HCT116 (cell line): ENCODE data around the gene SORL1. TPM values are rescaled to one million over a fixed set of nuclear protein-coding genes. Genes with fewer than 3 reads are reported as not detected.

Experiments
- ATAC-seq: fragments of 200-7000 bp; cut with Tn5 transposase; 2 replicates; pipeline ENCODE4 v1.9.1; 2020; ENCODE audit warnings: mild to moderate bottlenecking, moderate library complexity
- BruUV-seq: library from RNA; stranded (reverse); fragments of 400-500 nt; replicated peaks from 2 replicates; lab custom pipeline; 2021; lab: Mats Ljungman, UMichigan
- CTCF ChIA-PET: fragments of 300-600 bp; sonication (Branson Sonifier 250); formaldehyde crosslinking; loops from one replicate; lab custom pipeline; 2021; ENCODE audit warnings: antibody characterized with exemption; lab: Charles Lee
- POLR2A ChIA-PET: fragments of 300-600, 350-600 bp; sonication (Branson Sonifier 250); formaldehyde crosslinking; loops from one replicate; lab custom pipeline; 2021; ENCODE audit warnings: antibody characterized with exemption; lab: Charles Lee
- RAD21 ChIA-PET, 2 experiments: fragments of 300-600 bp; sonication (Branson Sonifier 250); formaldehyde crosslinking; loops; one replicate each; lab custom pipeline; 2023; ENCODE audit warnings: low total read pairs in 2 of 2; ENCODE audit not compliant: uncharacterized antibody in 2 of 2, unreplicated experiment in 2 of 2, low non-redundant PET in 1 of 2; lab: Charles Lee
- DNase-seq: peaks from one replicate; pipeline ENCODE4 v3.0.0-alpha.2; 2010; ENCODE audit warnings: low read depth, low spot score
- H2AFZ ChIP-seq: fragments of 200-600 bp; shearing (Covaris generic), sonication (generic); 2 replicates; pipeline ENCODE4 v1.6.1; 2017; ENCODE audit warnings: low read depth, mixed run types, mixed read lengths, antibody characterized with exemption, low read length; ENCODE audit not compliant: poor library complexity, severe bottlenecking
- H3K27ac ChIP-seq: 2 replicates; pipeline ENCODE4 v1.5.1; 2012; ENCODE audit warnings: low read depth, low read length
- H3K27me3 ChIP-seq: fragments of 200-600 bp; sonication (generic); 2 replicates; pipeline ENCODE4 v1.6.1; 2016; ENCODE audit warnings: mixed run types, low read length, mixed read lengths; ENCODE audit not compliant: insufficient read depth
- H3K36me3 ChIP-seq, 2 experiments: fragments of 200-500 bp in 1 of 2; fragments of 200-600 bp in 1 of 2; sonication (Bioruptor generic) in 1 of 2; sonication (generic) in 1 of 2; 2 replicates each; pipeline versions ENCODE4 v1.5.1 to v1.6.1; 2014 to 2016; ENCODE audit warnings: low read length in 2 of 2, inconsistent platforms in 1 of 2, mixed read lengths in 1 of 2, mixed run types in 1 of 2; ENCODE audit not compliant: insufficient read depth in 2 of 2, control insufficient read depth in 1 of 2
- H3K4me1 ChIP-seq, 2 experiments: fragments of 200-600 bp in 1 of 2; sonication (generic) in 1 of 2; 2 replicates each; pipeline versions ENCODE4 v1.5.1 to v1.6.1; 2012 to 2017; ENCODE audit warnings: low read length in 2 of 2, inconsistent platforms in 1 of 2, mild to moderate bottlenecking in 1 of 2, mixed read lengths in 1 of 2, mixed run types in 1 of 2, moderate library complexity in 1 of 2; ENCODE audit not compliant: insufficient read depth in 2 of 2, control insufficient read depth in 1 of 2
- H3K4me2 ChIP-seq: fragments of 200-600 bp; sonication (generic); 2 replicates; pipeline ENCODE4 v1.6.1; 2017; ENCODE audit warnings: mixed run types, low read length, mixed read lengths
- H3K4me3 ChIP-seq, 2 experiments: fragments of 200-600 bp in 1 of 2; sonication (generic) in 1 of 2; replicated peaks in 1 of 2; 2 replicates each; pipeline ENCODE4 v1.5.1; 2011 to 2016; ENCODE audit warnings: low read length in 2 of 2, control low read depth in 1 of 2, low read depth in 1 of 2, mild to moderate bottlenecking in 1 of 2, mixed read lengths in 1 of 2, mixed run types in 1 of 2
- H3K79me2 ChIP-seq: fragments of 200-600 bp; sonication (generic); 2 replicates; pipeline ENCODE4 v1.6.1; 2017; ENCODE audit warnings: mild to moderate bottlenecking, mixed run types, low read length, moderate library complexity, mixed read lengths; ENCODE audit not compliant: insufficient read depth
- H3K9ac ChIP-seq: fragments of 200-600 bp; sonication (generic); 2 replicates; pipeline ENCODE4 v1.6.1; 2016; ENCODE audit warnings: low read length, mixed read lengths
- H3K9me2 ChIP-seq: fragments of 200-600 bp; sonication (generic), shearing (Covaris generic); 2 replicates; pipeline ENCODE4 v1.6.1; 2017; ENCODE audit warnings: mixed run types, mild to moderate bottlenecking, moderate library complexity; ENCODE audit not compliant: insufficient read depth
- H3K9me3 ChIP-seq, 2 experiments: fragments of 200-500 bp in 1 of 2; fragments of 200-600 bp in 1 of 2; sonication (Bioruptor generic) in 1 of 2; sonication (generic) in 1 of 2; 2 replicates each; pipeline ENCODE4 v1.6.1; 2014 to 2017; ENCODE audit warnings: low read length in 2 of 2, mixed read lengths in 2 of 2, inconsistent platforms in 1 of 2, low read depth in 1 of 2, mild to moderate bottlenecking in 1 of 2, mixed run types in 1 of 2, moderate library complexity in 1 of 2; ENCODE audit not compliant: control insufficient read depth in 1 of 2, insufficient read depth in 1 of 2
- H4K20me1 ChIP-seq: fragments of 200-600 bp; sonication (generic), shearing (Covaris generic); 2 replicates; pipeline ENCODE4 v1.6.1; 2017; ENCODE audit warnings: mixed run types, mild to moderate bottlenecking, moderate library complexity; ENCODE audit not compliant: insufficient read depth
- CBX3 ChIP-seq: IDR thresholded peaks from 2 replicates; pipeline ENCODE4 v1.6.1; 2012; ENCODE audit warnings: low read depth
- CEBPB ChIP-seq: IDR thresholded peaks from 2 replicates; pipeline ENCODE4 v1.6.1; 2012; ENCODE audit warnings: low read depth
- EGR1 ChIP-seq: IDR thresholded peaks from 2 replicates; pipeline ENCODE4 v1.6.1; 2012; ENCODE audit warnings: low read depth
- ELF1 ChIP-seq: IDR thresholded peaks from 2 replicates; pipeline ENCODE4 v1.6.1; 2012; ENCODE audit warnings: low read depth, borderline replicate concordance
- POLR2AphosphoS5 ChIP-seq: IDR thresholded peaks from 2 replicates; pipeline ENCODE4 v1.6.1; 2011; ENCODE audit warnings: mild to moderate bottlenecking, low read depth, low read length, moderate library complexity
- RAD21 ChIP-seq: IDR thresholded peaks from 2 replicates; pipeline ENCODE4 v1.6.1; 2012; ENCODE audit warnings: low read depth, mild to moderate bottlenecking
- SIN3A ChIP-seq: IDR thresholded peaks from 2 replicates; pipeline ENCODE4 v1.6.1; 2012; ENCODE audit warnings: low read depth
- SP1 ChIP-seq: IDR thresholded peaks from 2 replicates; pipeline ENCODE4 v1.6.1; 2012; ENCODE audit warnings: low read depth
- SRF ChIP-seq: IDR thresholded peaks from 2 replicates; pipeline ENCODE4 v1.6.1; 2012; ENCODE audit warnings: low read depth
- TCF7L2 ChIP-seq: IDR thresholded peaks from 2 replicates; pipeline ENCODE4 v1.7.0; 2011; ENCODE audit warnings: borderline replicate concordance, inconsistent platforms; ENCODE audit not compliant: insufficient read depth, insufficient read length; ENCODE audit errors: extremely low read depth
- YY1 ChIP-seq: IDR thresholded peaks from 2 replicates; pipeline ENCODE4 v1.6.1; 2011; ENCODE audit warnings: low read length, low read depth, moderate library complexity, mild to moderate bottlenecking; ENCODE audit not compliant: insufficient replicate concordance; ENCODE audit errors: extremely low read depth
- ZNF274 ChIP-seq: fragments of 200-500 bp; sonication (Bioruptor generic); IDR thresholded peaks from 2 replicates; pipeline ENCODE4 v1.6.1; 2014; ENCODE audit warnings: mild to moderate bottlenecking, low read depth, low read length, inconsistent platforms
- intact Hi-C: fragments of 100-400 bp; cut with micrococcal nuclease; formaldehyde crosslinking; loops from 2 replicates; pipeline ENCODE4 v1.10.0; 2022
- total RNA-seq: library from RNA; stranded (reverse); gene quantifications from one replicate; pipeline ENCODE4 v1.2.1, GENCODE V29; 2021; ENCODE audit not compliant: unreplicated experiment
- TF ChIP-seq, protein P1 (sequence below): IDR thresholded peaks from 2 replicates; pipeline ENCODE4 v1.6.1; 2012
- TF ChIP-seq, protein P2 (sequence below), 3 experiments: fragments of 200-600 bp in 1 of 3; sonication (generic) in 1 of 3; IDR thresholded peaks in 2 of 3; conservative IDR thresholded peaks in 1 of 3; 2 replicates each; pipeline ENCODE4 v1.5.1; 2012 to 2017; ENCODE audit warnings: low read depth in 2 of 3, low read length in 2 of 3, antibody characterized with exemption in 1 of 3, borderline replicate concordance in 1 of 3, control low read depth in 1 of 3, mild to moderate bottlenecking in 1 of 3, mixed read lengths in 1 of 3, mixed run types in 1 of 3, moderate library complexity in 1 of 3; ENCODE audit not compliant: insufficient read depth in 1 of 3
- TF ChIP-seq, protein P3 (sequence below): IDR thresholded peaks from 2 replicates; pipeline ENCODE4 v1.6.1; 2011; ENCODE audit warnings: mild to moderate bottlenecking, low read length, moderate library complexity; ENCODE audit not compliant: insufficient replicate concordance; ENCODE audit errors: extremely low read depth
- TF ChIP-seq, protein P4 (sequence below): IDR thresholded peaks from 2 replicates; pipeline ENCODE4 v1.6.1; 2012

SORL1 gene
- total RNA-seq, 1 experiment from 2014 or later = 17.4 TPM

DNA sequence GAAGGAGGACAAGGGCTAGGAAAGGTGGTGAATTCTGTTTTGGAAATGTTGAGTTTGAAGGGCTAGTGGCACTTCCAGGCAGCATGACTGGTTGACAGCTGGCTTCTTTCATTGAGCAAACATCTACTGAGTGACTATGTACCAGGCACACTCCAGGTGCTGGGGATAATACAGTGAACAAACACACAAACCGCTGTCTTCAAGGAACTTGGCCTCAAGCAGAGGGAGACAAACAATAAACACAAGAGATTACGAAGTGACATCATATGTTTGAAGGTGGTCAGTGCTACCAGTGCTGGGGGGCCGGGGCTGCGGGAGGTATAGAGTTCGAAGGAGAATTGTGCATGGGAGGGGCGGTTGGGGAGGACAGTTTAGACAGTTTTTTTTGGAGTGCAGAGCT lies 197.7 kb downstream of the SORL1 start (continued):
- TF ChIP-seq, protein P1, sequence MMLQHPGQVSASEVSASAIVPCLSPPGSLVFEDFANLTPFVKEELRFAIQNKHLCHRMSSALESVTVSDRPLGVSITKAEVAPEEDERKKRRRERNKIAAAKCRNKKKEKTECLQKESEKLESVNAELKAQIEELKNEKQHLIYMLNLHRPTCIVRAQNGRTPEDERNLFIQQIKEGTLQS = no peak
- TF ChIP-seq, all 23 proteins: peak for 0

DNA sequence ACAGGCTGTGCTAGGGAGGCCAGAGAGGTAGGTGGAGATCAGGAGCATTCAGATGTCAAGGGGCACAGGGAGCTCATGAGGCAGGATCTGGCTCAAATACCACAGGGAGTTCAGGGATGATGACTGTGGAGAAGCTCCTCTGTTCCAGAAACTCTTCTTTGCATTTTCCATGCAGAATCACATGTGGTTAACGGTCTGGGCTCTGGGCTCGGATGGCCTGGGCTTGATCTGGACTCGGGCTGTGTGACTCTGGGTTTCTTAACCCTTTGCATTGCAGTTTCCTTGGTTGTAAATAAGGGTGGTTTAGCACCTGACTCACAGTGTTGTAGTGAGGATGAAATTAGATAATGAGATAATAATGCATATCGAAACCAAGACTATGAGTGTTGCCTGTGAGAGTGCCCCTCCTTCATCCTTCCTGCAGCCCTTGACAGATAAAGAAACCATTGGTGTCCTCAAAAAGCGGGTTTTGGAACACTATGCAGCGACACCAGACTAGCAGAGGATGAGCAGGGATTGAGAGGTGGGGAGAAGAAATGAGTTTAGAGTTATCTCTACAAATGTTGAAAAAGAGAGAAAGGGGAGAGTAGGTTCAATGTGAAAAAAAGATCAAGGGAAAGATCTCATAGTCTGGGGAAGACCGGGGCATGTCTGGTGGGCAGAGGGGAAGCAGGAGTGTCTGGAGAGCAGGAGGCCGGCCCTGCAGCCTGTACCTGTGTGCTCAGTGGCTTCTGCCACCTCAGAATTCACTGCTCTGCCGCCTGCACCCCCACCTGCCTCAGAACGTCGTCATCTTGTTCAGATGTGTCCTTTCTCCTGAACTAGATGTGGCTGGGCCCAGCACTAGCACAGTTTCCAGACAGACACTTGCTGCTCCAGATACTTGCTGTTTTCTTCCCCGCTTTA lies 198.5 kb downstream of the SORL1 start:
- Histone ChIP-seq H3K9me2 (no peaks in the 10 kb centered on the region), H3K4me2 (no peak overlapping the region), H3K27me3 (no peaks in the 10 kb centered on the region), H2AFZ (no peak overlapping the region), H3K4me1 (peaks cover 10 to 13% of the 10 kb centered on the region in 2 experiments), H3K79me2 (no peaks in the 10 kb centered on the region), H3K27ac (no peak overlapping the region), H3K36me3 (no peaks in the 10 kb centered on the region), H4K20me1 (no peaks in the 10 kb centered on the region), H3K4me3 (no peak overlapping the region), H3K9ac (no peak overlapping the region), H3K9me3 (no peaks in the 10 kb centered on the region)
- POLR2A ChIA-PET = no interaction called here
- CTCF ChIA-PET = interaction anchor here (2.6 kb wide), 1 partner anchor 855 kb away, joined by 5 read pairs; no protein-coding TSS in a partner anchor
- TF ChIP-seq YY1 (no peak), RAD21 (no peak), SIN3A (no peak), SRF (no peak), POLR2AphosphoS5 (no peak), ZNF274 (no peak), ELF1 (no peak), TCF7L2 (no peak), CEBPB (no peak), SP1 (no peak), CBX3 (no peak), EGR1 (no peak)
- TF ChIP-seq, protein P2, sequence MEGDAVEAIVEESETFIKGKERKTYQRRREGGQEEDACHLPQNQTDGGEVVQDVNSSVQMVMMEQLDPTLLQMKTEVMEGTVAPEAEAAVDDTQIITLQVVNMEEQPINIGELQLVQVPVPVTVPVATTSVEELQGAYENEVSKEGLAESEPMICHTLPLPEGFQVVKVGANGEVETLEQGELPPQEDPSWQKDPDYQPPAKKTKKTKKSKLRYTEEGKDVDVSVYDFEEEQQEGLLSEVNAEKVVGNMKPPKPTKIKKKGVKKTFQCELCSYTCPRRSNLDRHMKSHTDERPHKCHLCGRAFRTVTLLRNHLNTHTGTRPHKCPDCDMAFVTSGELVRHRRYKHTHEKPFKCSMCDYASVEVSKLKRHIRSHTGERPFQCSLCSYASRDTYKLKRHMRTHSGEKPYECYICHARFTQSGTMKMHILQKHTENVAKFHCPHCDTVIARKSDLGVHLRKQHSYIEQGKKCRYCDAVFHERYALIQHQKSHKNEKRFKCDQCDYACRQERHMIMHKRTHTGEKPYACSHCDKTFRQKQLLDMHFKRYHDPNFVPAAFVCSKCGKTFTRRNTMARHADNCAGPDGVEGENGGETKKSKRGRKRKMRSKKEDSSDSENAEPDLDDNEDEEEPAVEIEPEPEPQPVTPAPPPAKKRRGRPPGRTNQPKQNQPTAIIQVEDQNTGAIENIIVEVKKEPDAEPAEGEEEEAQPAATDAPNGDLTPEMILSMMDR (IDR thresholded peaks at IDR 0.05 in 2 of 3, conservative IDR thresholded peaks at IDR 0.05 in 1 of 3; ENCODE audit: borderline replicate concordance in 1 of 3, insufficient read depth in 1 of 3, low read depth in 2 of 3, low read length in 2 of 3) = no peak
- TF ChIP-seq, protein P3, sequence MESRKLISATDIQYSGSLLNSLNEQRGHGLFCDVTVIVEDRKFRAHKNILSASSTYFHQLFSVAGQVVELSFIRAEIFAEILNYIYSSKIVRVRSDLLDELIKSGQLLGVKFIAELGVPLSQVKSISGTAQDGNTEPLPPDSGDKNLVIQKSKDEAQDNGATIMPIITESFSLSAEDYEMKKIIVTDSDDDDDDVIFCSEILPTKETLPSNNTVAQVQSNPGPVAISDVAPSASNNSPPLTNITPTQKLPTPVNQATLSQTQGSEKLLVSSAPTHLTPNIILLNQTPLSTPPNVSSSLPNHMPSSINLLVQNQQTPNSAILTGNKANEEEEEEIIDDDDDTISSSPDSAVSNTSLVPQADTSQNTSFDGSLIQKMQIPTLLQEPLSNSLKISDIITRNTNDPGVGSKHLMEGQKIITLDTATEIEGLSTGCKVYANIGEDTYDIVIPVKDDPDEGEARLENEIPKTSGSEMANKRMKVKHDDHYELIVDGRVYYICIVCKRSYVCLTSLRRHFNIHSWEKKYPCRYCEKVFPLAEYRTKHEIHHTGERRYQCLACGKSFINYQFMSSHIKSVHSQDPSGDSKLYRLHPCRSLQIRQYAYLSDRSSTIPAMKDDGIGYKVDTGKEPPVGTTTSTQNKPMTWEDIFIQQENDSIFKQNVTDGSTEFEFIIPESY = no peak
- TF ChIP-seq, protein P4, sequence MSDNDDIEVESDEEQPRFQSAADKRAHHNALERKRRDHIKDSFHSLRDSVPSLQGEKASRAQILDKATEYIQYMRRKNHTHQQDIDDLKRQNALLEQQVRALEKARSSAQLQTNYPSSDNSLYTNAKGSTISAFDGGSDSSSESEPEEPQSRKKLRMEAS = no peak
- TF ChIP-seq, protein P1 = no peak
- ATAC-seq (no peak), DNase-seq (no peak)
- intact Hi-C loops = loop anchor here (10.0 kb wide), 1 partner anchor 934 kb away; no protein-coding TSS in a partner anchor
- no TSS peak for BruUV-seq
- RAD21 ChIA-PET = no interaction called here
